BE2C (cell line): ENCODE results near the gene SLC25A30.

Experiments used
- DNase-seq: peaks from one replicate; pipeline ENCODE4 v3.0.0-alpha.2; 2020
- H3K27me3 ChIP-seq: fragments of 250-450 bp; sonication (Bioruptor Pico); 2 replicates; pipeline ENCODE4 v1.5.1; 2020; ENCODE audit warnings: mild to moderate bottlenecking
- H3K36me3 ChIP-seq: fragments of 250-450 bp; sonication (Bioruptor Pico); 2 replicates; pipeline ENCODE4 v1.5.1; 2020; ENCODE audit warnings: mild to moderate bottlenecking
- H3K4me1 ChIP-seq: fragments of 250-450 bp; sonication (Bioruptor Pico); 2 replicates; pipeline ENCODE4 v1.5.1; 2020
- H3K4me3 ChIP-seq: 2 replicates; pipeline ENCODE4 v1.5.1; 2011; ENCODE audit warnings: low read depth, low read length
- H3K9me3 ChIP-seq: fragments of 250-450 bp; sonication (Bioruptor Pico); 2 replicates; pipeline ENCODE4 v1.5.1; 2020
- CTCF ChIP-seq: IDR thresholded peaks from 2 replicates; pipeline ENCODE4 v1.5.1; 2012; ENCODE audit warnings: mild to moderate bottlenecking, low read depth, low read length

Gene SLC25A30

GRCh38 chr13:45410466-45410865 is 7.7 kb downstream of the SLC25A30 start:
- Histone ChIP-seq H3K4me3 (no peak overlapping the region), H3K36me3 (no peaks in the 10 kb centered on the region), H3K27me3 (no peaks in the 10 kb centered on the region), H3K4me1 (no peaks in the 10 kb centered on the region), H3K9me3 (no peaks in the 10 kb centered on the region)
- DNase-seq = no peak
- TF ChIP-seq CTCF = no peak

GRCh38 chr13:45410001-45410400 is 8.2 kb downstream of the SLC25A30 start:
- Histone ChIP-seq H3K36me3 (no peaks in the 10 kb centered on the region), H3K27me3 (no peaks in the 10 kb centered on the region), H3K4me1 (no peaks in the 10 kb centered on the region), H3K4me3 (no peak overlapping the region), H3K9me3 (no peaks in the 10 kb centered on the region)
- DNase-seq = no peak
- no peak for TF ChIP-seq CTCF

GRCh38 chr13:45406421-45406820 is 11.8 kb downstream of the SLC25A30 start:
- Histone ChIP-seq H3K4me3 (no peak overlapping the region), H3K4me1 (no peaks in the 10 kb centered on the region), H3K9me3 (no peaks in the 10 kb centered on the region), H3K36me3 (no peaks in the 10 kb centered on the region), H3K27me3 (no peaks in the 10 kb centered on the region)
- TF ChIP-seq CTCF = no peak
- DNase-seq = no peak

GRCh38 chr13:45403081-45403480 is 15.1 kb downstream of the SLC25A30 start:
- no peaks in the 10 kb centered on the region for H3K27me3 ChIP-seq
- no peak for TF ChIP-seq CTCF
- no peaks in the 10 kb centered on the region; the same call in 1 of the 2 replicates for H3K36me3 ChIP-seq
- no peaks in the 10 kb centered on the region for H3K4me1 ChIP-seq
- DNase-seq = no peak
- no peaks in the 10 kb centered on the region for H3K9me3 ChIP-seq
- no peak overlapping the region for H3K4me3 ChIP-seq

GRCh38 chr13:45402641-45403040 is 15.5 kb downstream of the SLC25A30 start:
- DNase-seq = no peak
- no peak for TF ChIP-seq CTCF
- Histone ChIP-seq H3K36me3 (no peaks in the 10 kb centered on the region; the same call in 1 of the 2 replicates), H3K4me1 (no peaks in the 10 kb centered on the region), H3K9me3 (no peaks in the 10 kb centered on the region), H3K27me3 (no peaks in the 10 kb centered on the region), H3K4me3 (no peak overlapping the region)

GRCh38 chr13:45401314-45401713 is 16.9 kb downstream of the SLC25A30 start:
- no peak for DNase-seq
- no peaks in the 10 kb centered on the region for H3K4me1 ChIP-seq
- no peaks in the 10 kb centered on the region for H3K9me3 ChIP-seq
- no peak overlapping the region for H3K4me3 ChIP-seq
- no peak for TF ChIP-seq CTCF
- H3K27me3 ChIP-seq = no peaks in the 10 kb centered on the region
- H3K36me3 ChIP-seq = no peaks in the 10 kb centered on the region; the same call in 1 of the 2 replicates
